Lung microvascular endothelial cell (primary cell): ENCODE results near the gene KIAA1671. TPM values are rescaled to one million over a fixed set of nuclear protein-coding genes. Genes with fewer than 3 reads are reported as not detected.
"Not testable (repeated sequence)": the region's sequence is repeated elsewhere in the genome, so short reads cannot be mapped to it uniquely, and the experiment has no call there.

Experiments used
- DNase-seq, 2 donors: peaks; one replicate each; pipeline versions ENCODE4 v3.0.0 to v3.0.0-alpha.2; 2010; ENCODE audit warnings: low read depth in 2 of 2
- total RNA-seq: library from RNA; depleted of rRNA; stranded (reverse); fragments of >200 nt; gene quantifications from 2 replicates; pipeline ENCODE4 v1.2.1, GENCODE V29; 2014

The KIAA1671 gene
- total RNA-seq, 1 donor from 2014 or later: 29.6 TPM

DNA sequence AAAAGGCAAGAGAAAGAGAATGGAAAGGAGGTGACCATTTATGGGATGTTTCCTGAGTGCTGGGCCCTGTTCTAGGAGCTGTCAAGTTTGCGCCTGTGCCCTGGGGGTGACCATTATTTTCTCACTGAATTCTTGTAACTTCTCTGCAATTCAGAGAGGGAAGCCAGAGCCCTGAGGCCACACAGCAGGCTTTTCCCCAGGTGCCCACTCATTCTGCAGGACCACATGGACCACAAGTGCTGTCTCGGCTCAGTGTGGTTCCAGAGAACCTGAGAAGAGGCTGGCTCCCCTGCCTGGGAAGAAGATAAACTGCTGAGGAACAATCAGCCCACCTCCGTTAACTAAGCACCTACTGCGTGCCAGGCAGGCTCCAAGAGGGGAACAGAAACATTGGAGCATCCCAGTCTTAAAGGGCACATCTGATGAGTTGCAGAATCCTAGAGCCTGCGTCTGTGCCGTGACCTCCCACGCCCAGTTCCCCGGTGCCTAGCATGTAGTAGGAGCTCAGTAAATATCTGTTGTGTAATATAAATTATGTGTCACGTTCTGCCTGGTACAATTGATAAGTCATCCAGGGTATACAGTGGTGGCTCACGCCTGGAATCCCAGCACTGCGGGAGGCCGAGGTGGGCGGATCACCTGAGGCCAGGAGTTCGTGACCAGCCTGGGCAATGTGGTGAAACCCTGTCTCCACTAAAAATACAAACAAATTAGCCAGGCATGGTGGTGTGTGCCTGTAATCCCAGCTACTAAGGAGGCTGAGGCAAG is 215.5 kb downstream of the KIAA1671 start:
- DNase-seq: no peak

DNA sequence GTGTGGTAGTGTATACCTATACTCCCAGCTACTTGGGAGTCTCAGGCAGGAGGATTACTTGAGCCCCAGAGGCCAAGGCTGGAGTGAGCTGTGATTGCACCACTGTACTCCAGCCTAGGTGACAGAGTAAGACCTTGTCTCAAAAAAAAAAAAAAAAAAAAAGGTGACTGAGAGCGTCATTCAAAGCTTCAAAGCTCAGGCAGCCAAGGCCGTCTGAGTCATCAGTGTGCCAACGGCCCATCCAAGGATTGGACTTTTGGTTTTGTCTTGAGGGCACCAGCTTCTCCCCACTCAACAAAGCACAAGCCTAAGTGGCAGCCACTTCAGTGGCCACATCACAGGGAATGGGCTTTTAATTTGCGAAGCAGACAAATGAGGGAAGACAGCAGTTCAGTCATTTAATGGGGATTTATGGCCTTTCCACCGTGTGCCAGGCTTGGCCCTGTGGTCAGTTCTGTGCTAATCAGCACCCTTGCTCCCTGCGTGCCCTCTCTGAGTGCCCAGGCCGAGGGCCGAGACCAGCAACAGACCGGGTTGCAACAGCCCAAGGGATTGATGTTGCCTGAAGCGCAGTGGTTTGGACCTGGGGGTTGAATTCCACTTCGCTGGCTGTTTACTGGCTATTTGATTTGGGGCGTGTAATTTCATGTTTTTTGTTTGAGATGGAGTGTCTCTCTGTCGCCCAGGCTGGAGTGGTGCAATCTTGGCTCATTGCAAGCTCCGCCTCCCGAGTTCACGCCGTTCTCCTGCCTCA is 216.9 kb downstream of the KIAA1671 start:
- no peak for DNase-seq

DNA sequence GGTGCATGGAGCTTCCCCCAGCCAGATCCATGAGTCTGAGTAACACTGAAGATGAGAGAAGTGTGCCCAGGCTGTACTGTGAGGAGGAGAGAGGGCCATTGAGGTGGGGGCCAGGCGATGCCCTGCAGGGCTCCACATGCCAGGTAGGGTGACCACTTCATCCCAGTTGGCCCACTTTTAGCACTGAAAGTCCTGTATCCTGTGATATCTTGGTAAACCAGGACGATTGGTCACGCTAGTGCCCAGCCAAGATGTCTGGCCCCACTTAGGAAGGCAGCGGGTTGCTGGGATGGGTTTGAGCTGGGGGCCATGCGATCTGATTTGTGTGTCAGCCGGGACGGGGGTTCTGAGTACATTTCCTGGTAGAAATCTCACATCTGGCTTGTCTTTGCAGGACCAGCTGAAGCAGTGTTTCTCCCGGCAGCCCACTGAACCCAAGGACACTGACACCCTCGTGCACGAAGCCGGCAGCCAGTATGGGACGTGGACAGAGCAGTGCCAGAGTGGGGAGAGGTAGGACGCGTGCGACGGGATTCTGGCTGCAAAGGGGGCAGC is 218.0 kb downstream of the KIAA1671 start:
- no peak for DNase-seq

DNA sequence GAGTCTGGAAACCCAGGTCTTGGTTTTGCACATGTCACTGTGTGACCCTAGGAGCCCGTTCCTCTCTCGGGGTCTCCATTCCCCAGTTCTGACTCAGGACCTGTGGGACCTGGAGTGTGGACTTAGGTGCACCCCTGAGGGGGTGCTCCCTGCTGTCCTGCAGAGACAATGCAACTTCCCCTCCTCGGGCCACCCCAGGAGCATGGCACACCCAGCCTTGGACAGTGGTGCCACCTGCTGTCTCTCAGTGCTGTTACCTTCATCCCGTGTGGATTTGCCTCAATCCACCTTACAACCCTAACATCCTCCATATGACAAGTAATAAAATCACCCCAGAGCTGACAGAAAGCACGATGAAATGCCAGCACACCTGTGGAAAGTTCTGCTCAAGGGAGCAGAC is 219.6 kb downstream of the KIAA1671 start:
- peak; percentile 32 to 71 for DNase-seq

DNA sequence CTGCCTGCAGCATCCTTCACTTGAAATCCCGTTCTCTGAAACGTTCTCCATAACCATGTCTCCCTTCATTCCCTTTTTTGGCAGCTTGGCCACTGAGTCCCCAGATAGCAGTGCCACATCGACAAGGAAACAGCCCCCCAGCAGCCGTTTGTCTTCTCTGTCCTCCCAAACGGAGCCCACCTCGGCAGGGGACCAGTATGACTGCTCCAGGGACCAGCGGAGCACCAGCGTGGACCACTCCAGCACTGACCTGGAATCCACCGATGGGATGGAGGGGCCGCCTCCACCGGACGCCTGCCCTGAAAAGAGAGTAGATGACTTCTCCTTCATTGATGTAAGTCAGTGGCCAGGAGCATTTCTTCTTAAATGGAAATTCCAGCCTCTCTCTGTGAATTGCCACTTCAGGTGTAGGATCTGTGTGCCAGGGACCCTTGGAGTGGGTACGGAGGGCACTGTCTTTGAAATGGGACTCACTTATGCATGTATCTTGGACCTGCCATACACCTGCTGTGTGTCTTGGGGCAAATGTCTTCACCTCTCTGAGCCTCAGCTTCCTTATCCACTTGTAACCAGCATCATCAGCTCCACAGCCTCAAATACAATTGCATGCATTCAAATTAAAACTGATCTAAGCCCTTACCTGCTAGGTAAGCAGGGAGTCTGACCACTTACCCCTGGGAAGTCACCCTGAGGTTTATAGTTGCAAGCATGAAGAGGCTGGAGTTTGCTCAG is 221.8 kb downstream of the KIAA1671 start:
- DNase-seq: no peak

DNA sequence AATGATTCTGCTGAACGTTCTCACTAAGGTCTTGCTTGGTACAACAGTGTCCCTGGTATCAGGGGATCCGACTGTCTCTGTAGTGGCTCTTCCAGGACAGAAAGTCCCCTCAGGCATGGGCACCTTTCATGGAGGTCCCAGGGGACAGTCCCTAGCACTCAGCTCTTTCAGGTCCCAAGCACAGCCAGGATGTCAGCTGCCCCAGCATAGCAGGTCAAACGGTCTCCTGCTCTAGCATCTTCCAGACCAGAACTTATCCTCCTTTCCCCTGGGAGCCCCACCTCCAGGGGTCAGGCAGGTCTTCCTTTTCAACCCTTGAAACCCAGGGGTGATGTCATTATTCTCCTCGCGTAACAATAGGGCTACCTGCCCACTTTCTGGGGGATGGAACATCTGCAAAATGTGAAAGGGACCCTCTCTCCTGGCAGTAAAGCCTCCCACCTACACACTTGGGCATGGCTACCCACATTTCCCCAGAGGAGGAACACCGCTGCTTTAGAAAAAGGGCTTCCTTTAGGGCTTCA is 222.4 kb downstream of the KIAA1671 start:
- no peak for DNase-seq

DNA sequence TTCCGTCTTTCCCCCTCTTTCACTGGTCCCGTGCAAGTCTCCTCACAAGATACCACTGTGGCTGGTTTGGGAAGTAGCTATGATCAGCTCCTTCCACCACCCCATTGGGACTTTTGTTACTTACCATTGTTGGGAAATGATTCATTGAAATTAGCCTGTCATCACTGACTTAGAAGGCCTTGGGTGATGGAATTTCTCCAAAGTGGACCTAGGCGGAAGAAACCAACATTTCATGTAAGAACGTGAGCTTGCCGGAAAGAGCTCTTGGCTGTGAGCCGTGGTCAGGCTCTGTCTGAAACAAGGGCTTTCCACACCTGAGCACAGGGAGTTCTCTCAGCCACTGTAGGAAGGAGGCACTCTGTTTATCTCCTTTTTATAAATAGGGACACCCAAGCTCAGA is 223.7 kb downstream of the KIAA1671 start:
- peak in 1 of 2 donors; percentile 40 for DNase-seq

DNA sequence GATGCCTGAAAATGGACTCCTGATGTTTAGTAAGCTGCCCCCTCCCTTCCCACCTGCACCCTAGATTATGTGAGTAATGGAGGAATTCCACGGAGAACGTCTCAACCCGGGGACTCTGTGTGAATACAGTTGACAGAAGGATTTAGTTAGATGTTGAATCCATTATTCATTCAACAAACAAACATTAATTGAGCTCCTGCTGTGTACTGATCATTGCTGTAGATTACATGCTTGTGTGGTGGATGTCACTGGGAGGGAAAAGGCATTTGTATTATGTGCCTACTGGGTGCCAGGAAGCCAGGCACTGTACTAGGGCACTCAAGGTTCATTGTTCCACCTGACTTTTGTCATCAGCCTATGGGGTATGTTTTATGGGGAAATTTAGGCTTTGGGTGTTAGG is 224.3 kb downstream of the KIAA1671 start:
- no peak for DNase-seq

DNA sequence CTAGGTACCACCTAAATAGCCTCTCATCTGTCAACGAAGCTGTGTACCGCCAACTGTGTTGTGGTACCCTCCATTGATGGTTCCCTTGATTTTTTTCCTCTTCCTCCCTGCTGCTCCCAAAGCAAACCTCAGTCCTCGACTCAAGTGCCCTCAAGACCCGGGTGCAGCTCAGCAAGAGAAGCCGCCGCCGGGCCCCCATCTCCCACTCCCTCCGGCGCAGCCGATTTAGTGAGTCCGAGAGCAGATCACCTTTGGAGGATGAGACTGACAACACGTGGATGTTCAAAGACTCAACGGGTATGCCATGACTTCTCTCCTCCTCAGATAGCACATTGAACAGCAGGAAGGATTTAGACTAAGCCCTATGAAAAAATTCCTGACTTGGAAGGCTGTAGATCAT is 224.7 kb downstream of the KIAA1671 start:
- no peak for DNase-seq

DNA sequence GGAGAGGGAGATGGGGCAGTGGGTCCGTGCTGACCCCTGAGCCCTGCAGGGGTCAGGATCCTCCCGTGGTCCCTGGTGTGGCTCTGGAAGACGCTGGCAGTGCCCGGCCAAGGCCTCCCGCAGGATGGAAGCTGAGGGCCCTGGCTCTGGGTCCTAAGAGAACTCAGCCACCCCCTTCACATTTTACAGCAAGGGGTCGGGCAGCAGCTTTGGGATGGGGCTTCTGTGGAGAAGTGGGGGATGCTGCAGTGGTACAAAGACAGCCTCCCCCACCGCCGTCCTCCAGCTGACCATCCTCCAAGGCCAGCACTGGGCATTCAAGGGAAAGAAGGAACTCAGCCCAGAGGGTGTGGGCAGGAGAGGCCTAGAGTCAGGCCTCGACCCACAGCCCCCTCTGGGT is 225.4 kb downstream of the KIAA1671 start:
- no peak for DNase-seq

DNA sequence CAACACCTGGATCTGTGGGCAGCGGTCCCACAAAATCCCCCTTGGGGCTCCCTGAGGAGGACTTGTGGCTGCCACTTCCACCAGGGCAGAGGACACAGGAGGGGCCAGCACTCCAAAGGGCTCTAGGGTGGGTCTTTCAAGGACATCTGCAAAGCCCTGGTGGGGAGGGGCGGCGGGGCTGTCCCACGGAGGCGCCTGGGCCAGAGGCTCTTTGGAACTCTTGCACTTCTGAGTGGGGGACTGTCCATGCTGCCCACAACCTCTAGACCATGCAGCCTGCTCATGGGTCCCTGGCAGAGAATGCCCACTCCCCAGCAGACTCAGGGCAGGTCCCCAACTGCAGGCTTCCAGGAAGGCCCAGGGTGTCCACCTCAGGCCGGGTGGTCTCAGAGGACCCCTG is 225.8 kb downstream of the KIAA1671 start:
- not testable (repeated sequence) for DNase-seq

DNA sequence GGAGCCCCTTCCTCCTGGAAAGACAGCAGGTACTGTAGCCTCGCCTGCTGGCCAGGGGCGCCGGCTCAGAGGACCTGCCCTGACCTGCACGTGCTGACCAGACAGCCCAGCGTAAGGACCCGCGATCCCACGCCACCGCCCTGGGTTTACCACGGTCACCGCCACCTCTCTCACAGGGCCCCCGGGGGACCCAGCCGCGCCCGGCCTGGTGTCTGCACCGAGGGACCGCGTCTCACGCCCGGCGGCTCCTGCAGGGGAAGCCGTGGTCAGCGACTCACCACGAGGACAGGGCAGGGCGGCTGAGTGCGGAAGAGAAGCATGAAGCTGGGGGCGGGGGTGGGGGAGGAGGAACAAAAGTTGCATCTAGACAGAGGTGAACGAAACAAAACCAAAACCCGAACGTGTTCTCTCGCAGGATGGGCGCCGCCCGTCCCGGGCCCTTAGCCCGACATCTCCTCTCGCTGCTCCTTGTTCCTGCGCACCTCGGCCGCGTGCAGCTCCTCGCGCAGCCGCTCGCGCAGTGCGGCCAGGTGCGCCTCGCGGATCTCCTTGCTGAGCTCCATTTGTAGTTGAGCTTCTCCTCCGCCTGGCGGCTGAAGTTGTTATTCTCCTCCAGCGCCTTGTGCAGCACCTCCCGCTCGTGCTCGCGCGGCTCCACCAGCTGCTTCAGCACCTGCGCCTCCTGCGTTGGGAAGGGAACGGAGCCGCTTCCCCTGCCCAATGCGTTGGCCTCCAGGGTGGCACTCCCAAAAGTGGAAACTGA is 226.5 kb downstream of the KIAA1671 start:
- not testable (repeated sequence) for DNase-seq

DNA sequence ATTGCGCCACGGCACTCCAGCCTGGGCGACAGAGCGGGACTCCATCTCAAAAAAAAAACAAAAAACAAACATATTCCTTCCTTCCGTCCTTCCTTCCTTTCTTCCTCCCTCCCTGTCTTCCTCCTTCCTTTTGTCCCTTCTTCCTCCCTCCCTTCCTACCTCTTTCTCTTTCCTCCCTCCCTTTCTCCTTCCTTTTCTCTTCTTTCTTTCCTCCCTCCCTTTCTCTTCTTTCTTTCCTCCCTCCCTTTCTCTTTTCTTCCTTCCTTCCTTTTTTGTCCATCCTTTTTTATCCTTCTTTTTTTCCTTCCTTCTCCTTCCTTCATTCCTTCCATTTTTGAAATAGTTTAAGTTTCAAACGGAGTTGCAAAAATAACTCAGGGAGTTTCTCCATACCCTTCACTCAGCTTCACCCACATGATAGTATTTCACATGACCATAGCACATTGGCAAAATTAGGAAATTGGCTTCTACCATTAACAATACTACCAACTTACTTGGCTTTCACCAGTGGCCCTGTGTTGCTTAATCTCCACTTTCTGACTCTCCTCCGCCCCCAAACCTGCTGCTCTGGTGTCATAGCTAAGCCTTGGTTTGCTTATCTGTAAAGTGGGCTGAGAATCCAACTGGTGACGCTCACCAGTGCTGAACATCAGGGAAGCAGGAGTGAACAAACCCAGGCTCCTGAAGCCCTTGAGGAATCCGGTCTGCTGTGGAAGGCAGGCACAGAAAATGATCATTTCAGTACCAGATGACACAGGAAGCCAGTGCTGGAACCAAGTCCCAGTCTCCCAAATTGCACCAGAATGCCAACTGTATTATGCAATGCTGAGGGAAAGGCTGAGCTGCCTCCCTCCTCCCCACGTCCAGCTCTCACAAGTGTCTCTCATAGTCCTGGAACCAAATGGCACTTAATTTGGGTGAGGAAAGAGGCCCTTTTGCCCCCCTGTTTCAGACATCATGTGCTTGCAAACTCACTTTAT is 229.9 kb downstream of the KIAA1671 start:
- no peak for DNase-seq

DNA sequence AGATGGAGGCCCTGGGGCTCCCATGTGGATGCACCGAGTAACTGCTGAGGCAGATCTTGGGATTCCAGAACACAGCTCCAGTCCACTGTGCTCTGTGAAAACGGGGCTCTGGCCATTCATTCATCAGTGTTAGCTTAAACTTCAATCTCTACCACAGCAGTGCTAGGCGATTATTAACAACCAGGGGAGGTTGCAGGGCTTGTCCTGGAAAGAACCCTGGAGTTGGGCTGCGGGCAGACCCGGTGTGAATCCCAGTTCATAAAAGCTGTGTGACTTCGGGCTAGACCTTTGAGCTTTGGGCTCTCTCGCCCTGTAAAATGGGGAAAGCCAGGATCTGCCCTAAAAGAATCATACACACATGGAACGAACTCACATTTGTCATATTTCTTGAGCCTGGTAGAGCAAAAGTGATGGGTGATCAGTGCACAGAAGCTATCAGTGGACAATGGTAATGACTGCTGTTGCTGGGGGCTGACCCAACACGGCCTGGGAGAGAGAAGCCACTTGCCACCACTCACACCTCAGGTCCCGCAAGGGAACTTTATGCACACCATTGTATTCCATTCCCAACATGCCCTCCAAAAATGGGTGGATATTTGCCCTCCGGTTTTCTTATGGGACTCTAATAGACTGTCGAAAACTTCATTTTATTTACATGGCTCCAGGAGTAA is 231.6 kb downstream of the KIAA1671 start:
- DNase-seq: no peak

DNA sequence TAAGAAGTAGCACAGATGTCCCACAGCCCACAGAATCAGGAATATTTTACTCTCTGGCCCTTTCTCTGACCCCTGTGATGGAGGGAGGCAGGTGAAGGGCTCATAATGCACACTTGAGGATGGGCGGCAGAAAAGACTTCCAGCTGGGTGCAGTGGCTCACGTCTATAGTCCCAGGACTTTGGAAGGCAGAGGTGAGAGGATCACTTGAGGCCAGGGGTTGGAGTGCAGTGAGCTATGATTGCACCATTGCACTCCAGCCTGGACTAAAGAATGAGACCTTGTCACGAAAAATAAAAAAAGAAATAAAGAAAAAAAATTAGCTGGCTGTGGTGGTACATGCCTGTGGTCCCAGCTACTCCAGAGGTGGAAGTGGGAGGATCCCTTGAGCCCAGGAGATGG is 233.6 kb downstream of the KIAA1671 start:
- no peak for DNase-seq

DNA sequence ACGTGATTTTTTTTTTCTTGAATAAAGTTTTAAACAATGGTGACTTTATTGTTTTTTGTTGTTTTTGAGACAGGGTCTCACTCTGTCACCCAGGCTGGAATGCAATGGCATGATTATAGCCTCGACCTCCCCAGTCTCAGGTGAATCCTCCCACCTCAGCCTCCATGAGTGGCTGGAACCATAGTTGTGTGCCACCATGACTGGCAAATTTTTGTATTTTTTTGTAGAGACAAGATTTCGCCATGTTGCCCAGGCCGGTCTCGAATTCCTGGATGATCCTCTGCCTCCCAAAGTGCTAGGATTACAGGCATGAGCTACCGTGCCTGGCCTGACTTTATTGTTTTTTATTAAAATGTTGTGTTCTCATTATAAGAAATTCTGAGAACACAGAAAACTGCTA is 235.0 kb downstream of the KIAA1671 start:
- DNase-seq: no peak

DNA sequence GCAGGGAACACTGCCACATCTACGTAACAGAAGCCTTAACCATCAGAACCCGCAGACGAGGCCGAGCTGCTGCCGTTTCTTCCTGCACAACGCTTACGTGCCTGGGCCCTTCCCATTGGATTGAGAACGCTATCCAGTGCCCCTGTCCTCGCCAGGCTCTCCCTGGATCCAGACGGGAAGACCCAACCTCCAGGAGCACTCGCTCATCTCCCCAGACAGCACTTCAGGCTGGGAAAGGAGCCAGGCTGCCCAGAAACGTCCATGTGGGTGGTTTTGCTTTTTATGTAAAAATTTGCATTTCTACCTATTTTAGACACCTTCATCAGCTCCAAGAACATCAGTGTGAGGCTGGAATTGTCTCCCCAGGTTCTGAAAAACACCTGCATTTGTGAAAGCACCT is 239.9 kb downstream of the KIAA1671 start:
- DNase-seq: no peak

DNA sequence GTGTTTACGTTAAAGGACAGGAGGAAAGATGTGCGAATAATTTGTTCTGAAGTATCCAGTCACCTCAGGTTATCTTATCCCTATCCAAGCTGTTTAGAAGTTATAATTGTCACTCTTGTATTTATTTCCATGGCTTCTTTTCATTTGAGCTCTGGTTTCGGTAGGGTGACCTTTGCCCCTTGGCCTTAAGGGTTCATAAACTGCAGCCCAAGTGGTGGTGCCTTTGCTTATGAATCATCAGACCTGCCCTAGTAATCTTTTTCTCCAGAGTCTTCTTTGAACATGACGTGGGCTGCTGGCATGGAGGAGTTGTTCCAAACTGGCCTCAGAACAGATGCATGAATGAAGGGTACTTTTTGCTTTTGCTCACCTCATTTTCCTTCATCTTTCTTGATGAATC is 240.6 kb downstream of the KIAA1671 start:
- no peak for DNase-seq

DNA sequence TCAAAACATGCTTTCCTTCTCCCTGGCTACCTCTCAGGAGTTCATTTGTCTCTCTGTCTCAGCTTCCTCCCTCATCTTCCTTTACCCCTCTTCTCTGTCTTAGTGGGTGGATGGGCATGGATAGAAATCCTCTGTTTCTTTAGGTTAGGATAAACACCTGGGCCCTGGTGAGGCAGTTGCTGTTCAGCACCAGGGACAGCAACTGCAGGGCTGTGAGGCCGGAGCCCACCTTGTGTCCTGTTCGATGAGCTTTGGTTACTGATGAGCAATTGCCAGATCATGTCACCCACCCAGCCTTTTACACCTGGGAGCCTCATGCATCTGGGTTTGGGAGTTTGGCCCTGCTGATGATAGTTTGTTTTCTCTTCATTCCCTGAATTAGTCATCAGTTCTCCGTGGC is 241.0 kb downstream of the KIAA1671 start:
- DNase-seq: peak in 1 of 2 donors; percentile 20
